ENCODE data around the gene SIGLEC7.

GRCh38 chr19:51181377-51181912, 39.3 kb downstream of the SIGLEC7 start:
- TF ChIP-seq EZH2 (IDR thresholded peaks at IDR 0.05; ENCODE audit: insufficient read depth, poor library complexity, severe bottlenecking), result no peak
- TF ChIP-seq EZH2phosphoT487 (IDR thresholded peaks at IDR 0.05; ENCODE audit: insufficient read depth, low read depth), result no peak

All from GM23248 (cell line).